Cardiac fibroblast (primary cell): ENCODE results near the gene ATP9B.

ENCODE experiments used
- DNase-seq, 2 donors: peaks; one replicate each; pipeline versions ENCODE4 v3.0.0 to v3.0.0-alpha.2; 2010; ENCODE audit warnings: low read depth in 2 of 2
- H3K4me3 ChIP-seq, 2 donors: replicated peaks in 1 of 2; 1 replicate in 1 of 2; 2 replicates in 1 of 2; pipeline ENCODE4 v1.5.1; 2011; ENCODE audit warnings: low read depth in 2 of 2, low read length in 2 of 2, mild to moderate bottlenecking in 2 of 2, moderate library complexity in 1 of 2
- TF ChIP-seq, protein P1 (sequence below): IDR thresholded peaks from one replicate; pipeline ENCODE4 v1.5.1; 2011; ENCODE audit warnings: low read depth, mild to moderate bottlenecking, low read length, inconsistent platforms

The ATP9B gene

DNA sequence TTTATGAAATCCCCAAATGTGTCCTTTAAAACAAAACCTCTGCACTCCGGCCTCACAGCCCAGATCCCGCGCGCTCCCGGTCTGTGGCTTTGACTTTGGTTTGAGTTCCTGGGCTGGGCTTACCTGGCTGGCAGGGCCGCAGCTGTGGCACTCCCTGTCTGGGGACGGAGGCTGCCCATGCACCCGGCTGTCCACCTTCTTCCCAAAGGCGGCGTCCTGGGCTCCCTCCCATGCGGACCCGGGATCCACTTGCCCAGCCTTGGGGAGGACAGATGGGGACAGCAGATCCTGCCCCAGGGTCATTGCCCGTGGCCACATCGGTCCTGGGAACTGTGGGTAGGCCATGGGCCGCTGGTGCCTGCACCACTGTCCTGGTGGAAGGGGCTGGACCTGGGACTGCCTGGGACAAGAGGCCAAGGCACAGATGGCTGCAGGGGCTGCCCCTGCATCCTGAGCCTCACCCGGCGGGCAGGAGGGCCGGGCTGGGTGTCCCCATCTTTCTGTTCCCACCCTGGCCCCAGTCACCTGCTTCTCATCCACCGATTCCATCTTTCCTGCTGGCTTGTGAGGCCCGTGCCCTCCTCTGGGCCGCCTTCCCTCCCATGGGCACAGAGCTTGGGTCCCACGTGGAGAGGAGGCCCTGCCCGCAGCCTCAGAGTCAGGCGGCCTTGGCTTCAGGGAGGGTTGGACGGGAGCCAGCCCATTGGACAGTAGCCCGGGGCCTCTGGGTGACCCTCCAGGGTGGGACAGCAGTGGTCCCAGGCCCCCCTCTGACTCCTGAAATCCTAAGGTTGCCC is 354.2 kb downstream of the ATP9B start:
- TF ChIP-seq, protein P1, sequence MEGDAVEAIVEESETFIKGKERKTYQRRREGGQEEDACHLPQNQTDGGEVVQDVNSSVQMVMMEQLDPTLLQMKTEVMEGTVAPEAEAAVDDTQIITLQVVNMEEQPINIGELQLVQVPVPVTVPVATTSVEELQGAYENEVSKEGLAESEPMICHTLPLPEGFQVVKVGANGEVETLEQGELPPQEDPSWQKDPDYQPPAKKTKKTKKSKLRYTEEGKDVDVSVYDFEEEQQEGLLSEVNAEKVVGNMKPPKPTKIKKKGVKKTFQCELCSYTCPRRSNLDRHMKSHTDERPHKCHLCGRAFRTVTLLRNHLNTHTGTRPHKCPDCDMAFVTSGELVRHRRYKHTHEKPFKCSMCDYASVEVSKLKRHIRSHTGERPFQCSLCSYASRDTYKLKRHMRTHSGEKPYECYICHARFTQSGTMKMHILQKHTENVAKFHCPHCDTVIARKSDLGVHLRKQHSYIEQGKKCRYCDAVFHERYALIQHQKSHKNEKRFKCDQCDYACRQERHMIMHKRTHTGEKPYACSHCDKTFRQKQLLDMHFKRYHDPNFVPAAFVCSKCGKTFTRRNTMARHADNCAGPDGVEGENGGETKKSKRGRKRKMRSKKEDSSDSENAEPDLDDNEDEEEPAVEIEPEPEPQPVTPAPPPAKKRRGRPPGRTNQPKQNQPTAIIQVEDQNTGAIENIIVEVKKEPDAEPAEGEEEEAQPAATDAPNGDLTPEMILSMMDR = no peak
- no peak for DNase-seq
- no peak overlapping the region for H3K4me3 ChIP-seq

DNA sequence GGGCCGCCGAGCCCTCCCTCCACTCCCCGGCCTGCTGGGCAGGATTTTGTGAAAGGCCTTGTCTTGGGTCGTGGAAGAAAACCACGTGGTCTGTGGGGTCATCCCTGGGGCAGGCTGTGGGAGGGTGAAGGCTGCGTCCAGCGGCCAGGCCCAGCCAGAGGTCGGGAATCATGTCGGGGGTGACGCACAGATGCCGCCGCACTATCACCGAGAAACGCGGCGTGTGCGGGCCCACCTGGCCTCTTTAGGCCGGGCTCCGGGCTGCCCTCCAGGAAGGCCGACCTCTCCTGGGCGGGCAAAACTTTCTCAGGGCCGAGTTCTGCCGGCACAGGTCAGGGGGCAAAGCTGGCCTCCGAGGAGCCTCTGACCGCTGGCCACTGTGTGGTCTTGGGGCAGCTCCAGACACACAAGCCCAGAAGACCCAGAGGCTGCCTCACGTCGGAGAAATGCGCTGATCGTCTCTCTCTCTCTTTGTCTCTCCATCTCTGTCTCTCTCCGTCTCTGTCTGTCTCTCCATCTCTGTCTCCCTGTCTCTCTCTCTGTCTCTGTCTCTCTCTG is 354.9 kb downstream of the ATP9B start:
- TF ChIP-seq, protein P1 = no peak
- H3K4me3 ChIP-seq = no peak overlapping the region
- peak in 1 of 2 donors; percentile 40 for DNase-seq

DNA sequence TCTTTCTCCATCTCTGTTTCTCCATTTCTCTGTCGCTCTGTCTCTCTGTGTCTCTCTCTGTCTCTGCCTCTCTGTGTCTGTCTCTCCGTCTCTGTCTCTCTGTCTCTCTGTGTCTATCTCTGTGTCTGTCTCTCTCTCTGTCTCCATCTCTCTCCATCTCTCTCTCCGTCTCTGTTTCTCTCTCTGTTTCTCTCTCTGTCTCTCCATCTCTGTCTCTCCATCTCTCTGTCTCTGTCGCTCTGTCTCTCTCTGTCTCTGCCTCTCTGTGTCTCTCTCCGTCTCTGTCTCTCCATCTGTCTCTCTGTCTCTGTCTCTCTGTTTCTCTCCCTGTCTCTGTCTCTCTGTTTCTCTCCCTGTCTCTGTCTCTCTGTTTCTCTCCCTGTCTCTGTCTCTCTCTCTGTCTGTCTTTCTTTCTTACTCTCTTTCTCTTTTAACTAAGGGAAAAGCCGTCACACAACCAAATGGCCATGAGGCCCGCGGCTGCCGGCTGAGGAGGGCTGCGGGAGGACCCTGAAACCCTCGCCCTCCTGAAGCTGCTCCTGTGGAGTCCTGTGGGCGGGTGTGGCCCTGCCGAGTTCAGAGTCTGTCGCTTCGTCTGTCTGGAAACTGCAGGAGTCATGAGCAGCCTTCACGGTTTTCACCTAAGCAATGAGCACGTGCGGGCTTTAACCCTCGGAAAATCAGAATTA is 355.8 kb downstream of the ATP9B start:
- TF ChIP-seq, protein P1 = no peak
- H3K4me3 ChIP-seq = no peak overlapping the region
- no peak for DNase-seq

DNA sequence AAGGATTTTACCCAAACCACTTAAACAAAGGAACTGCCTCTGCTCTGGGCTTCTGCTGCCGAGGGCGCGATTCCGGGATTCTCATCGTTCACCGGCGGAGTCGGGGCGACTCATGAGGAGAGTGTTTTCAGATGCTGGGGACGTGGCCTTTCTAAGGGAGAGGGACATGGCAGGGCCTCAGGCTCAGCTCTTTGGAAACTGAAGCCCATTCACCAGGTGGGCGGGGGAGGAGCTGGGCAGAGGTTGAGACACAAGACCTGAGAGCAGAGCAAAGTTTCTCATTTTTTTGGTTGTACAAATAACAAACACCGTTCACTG is 356.3 kb downstream of the ATP9B start:
- DNase-seq = no peak
- TF ChIP-seq, protein P1 = no peak
- no peak overlapping the region for H3K4me3 ChIP-seq

DNA sequence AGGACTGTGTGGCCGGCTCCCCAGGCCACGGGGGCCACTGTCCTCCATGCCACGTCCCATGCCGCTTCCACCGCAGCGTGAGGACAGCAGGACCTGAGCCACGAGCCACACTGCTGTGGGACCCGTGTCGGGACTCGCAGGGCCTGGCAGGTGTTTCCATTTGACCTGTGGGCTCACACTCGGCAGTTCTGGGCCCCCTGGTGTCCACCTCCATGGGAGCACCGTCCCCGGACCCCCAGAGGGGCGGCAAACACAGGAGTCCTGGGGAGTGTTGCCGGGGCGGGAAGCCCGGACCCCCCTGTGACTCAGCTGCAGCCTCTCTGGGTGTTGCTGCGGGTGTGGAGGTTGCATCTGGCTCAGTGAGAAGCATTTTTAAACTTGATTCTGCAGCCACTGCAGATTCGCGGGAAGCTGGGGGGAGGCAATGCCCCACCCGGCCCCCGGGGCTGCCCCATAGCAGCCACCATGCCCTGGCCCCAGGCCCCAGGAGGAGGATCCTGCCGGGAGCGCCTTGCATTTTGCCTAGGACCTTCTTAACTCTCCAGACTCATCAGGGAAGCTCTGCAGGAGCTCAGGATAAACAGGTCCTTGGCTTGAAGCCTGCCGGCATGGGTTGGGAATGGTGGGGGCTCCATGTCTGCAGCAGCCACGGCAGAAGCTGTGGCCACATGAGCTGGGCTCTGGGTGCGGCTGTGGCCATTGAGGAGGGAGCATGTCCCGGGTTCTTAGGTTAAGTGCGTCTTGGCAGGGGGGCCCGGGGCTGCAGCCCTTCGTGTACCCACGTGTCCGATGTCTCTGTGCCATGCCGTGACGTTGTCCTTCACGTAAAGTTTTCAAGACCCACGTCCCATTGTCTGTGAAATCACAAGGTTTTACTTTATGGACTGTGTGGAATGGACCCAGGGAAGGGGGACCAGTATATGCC is 357.4 kb downstream of the ATP9B start:
- H3K4me3 ChIP-seq = no peak overlapping the region
- DNase-seq = no peak
- TF ChIP-seq, protein P1 = no peak
